Superior temporal gyrus (tissue), 1 donor: ENCODE data around the gene RAB2B.
"Not testable (repeated sequence)": the region's sequence is repeated elsewhere in the genome, so short reads cannot be mapped to it uniquely, and the experiment has no call there.

Experiments
- DNase-seq: peaks from one replicate; pipeline ENCODE4 v3.0.0-alpha.2; 2016; ENCODE audit errors: extremely low spot score

Gene RAB2B

GRCh38 chr14:21486640-21487087 lies 9.9 kb upstream of the RAB2B start:
- DNase-seq, result no peak

GRCh38 chr14:21476523-21476924 lies 235 bp downstream of the RAB2B start:
- no peak for DNase-seq

- DNase-seq, result peak; percentile 52
These were observed 814 bp downstream of the RAB2B start for GRCh38 chr14:21475767-21476522.

- DNase-seq, result peak; percentile 51
These were observed 9.1 kb downstream of the RAB2B start for GRCh38 chr14:21467616-21468015.

- peak; percentile 100 for DNase-seq
These were observed 20.7 kb downstream of the RAB2B start, which contains the start of gene CHD8 for GRCh38 chr14:21455912-21456667. TSS of gene CHD8 (minus strand) at chr14:21456123. CDS start at chr14:21431643, 24,480 bp downstream.

GRCh38 chr14:21455592-21455911 lies 21.2 kb downstream of the RAB2B start:
- DNase-seq, result peak; percentile 24

GRCh38 chr14:21454843-21455544 lies 21.8 kb downstream of the RAB2B start:
- no peak for DNase-seq

GRCh38 chr14:21449899-21450216 lies 26.9 kb downstream of the RAB2B start:
- DNase-seq, result no peak

GRCh38 chr14:21442657-21443056 lies 34.1 kb downstream of the RAB2B start:
- not testable (repeated sequence) for DNase-seq

GRCh38 chr14:21440859-21441258 lies 35.9 kb downstream of the RAB2B start:
- DNase-seq, result no peak

GRCh38 chr14:21437063-21437901 lies 39.5 kb downstream of the RAB2B start:
- DNase-seq, result peak; percentile 99

GRCh38 chr14:21436567-21437062 lies 40.1 kb downstream of the RAB2B start:
- DNase-seq, result no peak

- no peak for DNase-seq
These were observed 45.6 kb downstream of the RAB2B start for GRCh38 chr14:21431126-21431525.

GRCh38 chr14:21428930-21429329 lies 47.8 kb downstream of the RAB2B start:
- no peak for DNase-seq

GRCh38 chr14:21426692-21427091 lies 50.1 kb downstream of the RAB2B start:
- no peak for DNase-seq

- no peak for DNase-seq
These were observed 57.2 kb downstream of the RAB2B start for GRCh38 chr14:21419528-21419927.

- no peak for DNase-seq
These were observed 61.4 kb downstream of the RAB2B start for GRCh38 chr14:21415329-21415728.

GRCh38 chr14:21414137-21414631 lies 62.6 kb downstream of the RAB2B start:
- DNase-seq, result no peak
